Thyroid gland (tissue), 4 donors: ENCODE data around the gene RFX3.

Experiments used
- CTCF ChIP-seq, 6 experiments: fragments of 200-600 bp in 3 of 6; fragments of 450-650 bp in 3 of 6; sonication (generic) in 3 of 6; IDR thresholded peaks; one replicate each; pipeline ENCODE4 v1.5.1; 2016 to 2019; ENCODE audit warnings: antibody characterized with exemption in 6 of 6, mild to moderate bottlenecking in 2 of 6, inconsistent platforms in 1 of 6, moderate library complexity in 1 of 6
- POLR2A ChIP-seq, 2 donors: fragments of 450-650 bp; IDR thresholded peaks; one replicate each; pipeline ENCODE4 v1.6.1; 2017; ENCODE audit warnings: antibody characterized with exemption in 2 of 2, mild to moderate bottlenecking in 2 of 2, moderate library complexity in 1 of 2

DNA sequence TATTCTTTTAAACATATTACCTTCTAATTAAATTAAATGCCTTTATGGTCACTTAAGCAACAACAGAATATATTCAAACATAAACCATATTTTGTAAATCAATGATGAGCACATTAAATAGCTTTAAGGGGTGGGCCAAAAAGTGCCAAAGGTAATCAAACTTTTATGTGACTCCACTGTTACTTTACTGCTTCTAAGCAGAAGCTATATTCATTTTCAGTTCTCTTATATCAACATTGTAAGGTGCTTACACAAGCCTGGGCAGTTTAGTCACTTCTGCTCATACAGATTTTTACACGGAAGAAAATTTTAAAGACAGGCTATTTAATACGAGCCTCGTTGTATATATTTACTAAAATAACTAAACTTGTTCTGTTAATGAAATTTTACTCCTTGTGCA lies 29.9 kb downstream of the RFX3 start:
- TF ChIP-seq POLR2A (IDR thresholded peaks at IDR 0.05), result no peak
- no peak for TF ChIP-seq CTCF (IDR thresholded peaks at IDR 0.05)
